ENCODE data around the gene LIMK1.
"Not testable (repeated sequence)": the region's sequence is repeated elsewhere in the genome, so short reads cannot be mapped to it uniquely, and the experiment has no call there.

The LIMK1 gene

GRCh38 chr7:74042746-74043522, 40.7 kb upstream of the LIMK1 start:
- peak overlapping the region; percentile 66 to 77 for H3K27ac ChIP-seq
- no peak for DNase-seq (ENCODE audit: low spot score)
- TF ChIP-seq, protein P1, sequence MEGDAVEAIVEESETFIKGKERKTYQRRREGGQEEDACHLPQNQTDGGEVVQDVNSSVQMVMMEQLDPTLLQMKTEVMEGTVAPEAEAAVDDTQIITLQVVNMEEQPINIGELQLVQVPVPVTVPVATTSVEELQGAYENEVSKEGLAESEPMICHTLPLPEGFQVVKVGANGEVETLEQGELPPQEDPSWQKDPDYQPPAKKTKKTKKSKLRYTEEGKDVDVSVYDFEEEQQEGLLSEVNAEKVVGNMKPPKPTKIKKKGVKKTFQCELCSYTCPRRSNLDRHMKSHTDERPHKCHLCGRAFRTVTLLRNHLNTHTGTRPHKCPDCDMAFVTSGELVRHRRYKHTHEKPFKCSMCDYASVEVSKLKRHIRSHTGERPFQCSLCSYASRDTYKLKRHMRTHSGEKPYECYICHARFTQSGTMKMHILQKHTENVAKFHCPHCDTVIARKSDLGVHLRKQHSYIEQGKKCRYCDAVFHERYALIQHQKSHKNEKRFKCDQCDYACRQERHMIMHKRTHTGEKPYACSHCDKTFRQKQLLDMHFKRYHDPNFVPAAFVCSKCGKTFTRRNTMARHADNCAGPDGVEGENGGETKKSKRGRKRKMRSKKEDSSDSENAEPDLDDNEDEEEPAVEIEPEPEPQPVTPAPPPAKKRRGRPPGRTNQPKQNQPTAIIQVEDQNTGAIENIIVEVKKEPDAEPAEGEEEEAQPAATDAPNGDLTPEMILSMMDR (IDR thresholded peaks at IDR 0.05) = no peak
- H3K4me3 ChIP-seq = no peak overlapping the region

DNA sequence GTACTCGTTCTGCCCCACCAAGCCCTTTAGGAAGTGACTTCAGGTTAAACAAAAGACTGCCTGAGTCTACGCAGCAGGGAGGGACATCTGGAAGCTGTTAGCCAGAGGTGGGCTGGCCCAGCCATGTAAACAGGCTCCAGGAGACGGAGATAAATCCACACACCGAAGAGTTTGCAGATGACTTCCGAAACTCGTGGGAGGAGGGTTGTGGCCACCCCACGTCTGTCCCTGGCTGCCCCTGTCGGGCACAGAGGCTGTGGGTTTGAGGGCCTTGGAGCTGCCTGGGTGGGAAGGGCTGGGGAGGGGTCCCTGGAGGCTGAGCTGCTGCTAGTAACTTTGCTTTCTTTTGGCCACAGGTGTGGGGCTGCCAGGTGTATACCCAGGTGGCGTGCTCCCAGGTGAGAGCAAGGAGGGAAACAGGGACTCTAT, 40.1 kb upstream of the LIMK1 start:
- Histone ChIP-seq H3K4me3 (no peak overlapping the region), H3K27ac (peak overlapping the region; percentile 66 to 77)
- no peak for DNase-seq (ENCODE audit: low spot score)
- TF ChIP-seq, protein P1 (IDR thresholded peaks at IDR 0.05) = no peak

DNA sequence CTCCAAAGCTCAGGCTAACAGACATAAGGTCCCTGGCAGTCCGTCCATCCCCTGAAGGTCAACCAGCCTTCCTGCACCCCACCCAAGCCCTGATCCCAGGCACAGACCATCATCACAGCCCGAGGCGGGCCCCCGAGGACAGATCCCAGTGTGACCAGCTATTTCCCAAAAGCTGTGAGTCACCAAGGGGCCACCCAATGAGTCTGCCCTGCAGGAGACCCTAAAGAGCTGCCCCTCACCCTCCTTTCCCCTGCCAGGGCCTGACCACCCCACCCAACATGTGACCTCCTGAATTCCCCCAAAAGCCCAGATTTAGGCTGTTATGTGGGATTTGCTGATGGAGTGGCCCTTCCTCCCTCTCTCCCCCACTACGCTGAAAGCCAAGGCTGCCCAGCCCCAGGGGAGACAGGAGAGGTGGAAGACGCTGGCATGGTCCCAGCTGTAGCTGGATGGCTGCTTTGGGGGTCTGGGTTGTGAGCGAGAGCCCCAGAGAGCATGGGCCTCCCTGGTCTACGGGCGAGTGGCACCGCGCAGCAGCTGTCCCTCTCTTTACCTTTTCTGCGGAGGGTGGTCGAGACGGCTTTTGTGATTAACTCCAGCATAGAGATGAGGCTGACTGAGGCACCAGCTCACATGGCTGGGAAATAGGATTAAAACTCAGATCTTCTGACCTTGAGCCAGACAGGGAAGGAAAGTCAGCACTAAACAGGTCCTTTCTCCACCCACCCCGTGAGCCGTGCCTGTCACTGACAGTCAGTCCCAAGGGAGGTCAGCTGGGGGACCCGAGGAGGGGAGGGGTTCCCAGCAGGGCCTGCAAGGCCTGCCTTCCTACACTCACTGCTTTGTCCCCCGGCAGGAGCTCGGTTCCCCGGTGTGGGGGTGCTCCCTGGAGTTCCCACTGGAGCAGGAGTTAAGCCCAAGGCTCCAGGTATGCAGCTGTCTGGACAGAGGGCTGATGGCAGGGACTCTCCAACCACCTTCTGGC, 38.9 kb upstream of the LIMK1 start:
- no peak for DNase-seq (ENCODE audit: low spot score)
- Histone ChIP-seq H3K27ac (peak overlapping the region; percentile 8 to 77), H3K4me3 (no peak overlapping the region)
- TF ChIP-seq, protein P1 (IDR thresholded peaks at IDR 0.05) = no peak

DNA sequence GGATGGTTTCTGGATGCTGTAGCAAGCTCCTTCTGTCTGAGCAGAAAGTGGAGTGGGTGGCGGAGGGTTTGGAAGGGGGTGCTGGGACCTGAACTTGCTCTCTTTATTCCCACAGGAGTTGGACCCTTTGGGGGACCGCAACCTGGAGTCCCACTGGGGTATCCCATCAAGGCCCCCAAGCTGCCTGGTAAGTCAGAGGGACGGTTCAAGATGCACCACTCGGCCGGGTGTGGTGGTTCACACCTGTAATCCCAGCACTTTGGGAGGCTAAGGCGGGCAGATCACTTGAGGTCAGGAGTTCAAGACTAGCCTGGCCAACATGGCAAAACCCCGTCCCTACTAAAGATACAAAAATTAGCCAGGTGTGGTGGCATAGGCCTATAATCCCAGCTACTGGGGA, 37.0 kb upstream of the LIMK1 start:
- H3K4me3 ChIP-seq; DNase-seq (ENCODE audit: low spot score): not testable (repeated sequence)
- peak overlapping the region in 1 of 2 donors; percentile 77 for H3K27ac ChIP-seq

- Histone ChIP-seq H3K4me3 (no peak overlapping the region), H3K27ac (no peak overlapping the region)
- TF ChIP-seq, protein P1 (IDR thresholded peaks at IDR 0.05) = no peak
- no peak for DNase-seq (ENCODE audit: low spot score)
These were observed 35.7 kb upstream of the LIMK1 start for GRCh38 chr7:74047804-74048380.

- no peak for DNase-seq (ENCODE audit: low spot score)
- Histone ChIP-seq H3K4me3 (no peak overlapping the region), H3K27ac (no peak overlapping the region)
- TF ChIP-seq, protein P1 (IDR thresholded peaks at IDR 0.05) = no peak
These were observed 34.5 kb upstream of the LIMK1 start for GRCh38 chr7:74048999-74049599.
